Mesendoderm (in vitro differentiated cells): ENCODE measurements around the gene MVD.

Source experiments
- DNase-seq: peaks from one replicate; pipeline ENCODE4 v3.0.0; 2013
- H2AK5ac ChIP-seq: 2 replicates; pipeline ENCODE4 v1.6.1; 2013; ENCODE audit warnings: low read length, inconsistent platforms
- H2BK120ac ChIP-seq: 2 replicates; pipeline ENCODE4 v1.6.1; 2013; ENCODE audit warnings: low read depth, mild to moderate bottlenecking, low read length, moderate library complexity, mixed read lengths
- H2BK15ac ChIP-seq: replicated peaks from 2 replicates; pipeline ENCODE4 v1.6.1; 2013; ENCODE audit warnings: low read depth, mild to moderate bottlenecking, moderate library complexity
- H2BK5ac ChIP-seq: 2 replicates; pipeline ENCODE4 v1.6.1; 2013; ENCODE audit warnings: low read length, inconsistent platforms
- H3K18ac ChIP-seq: 2 replicates; pipeline ENCODE4 v1.6.1; 2013; ENCODE audit warnings: mild to moderate bottlenecking, low read length, mixed read lengths
- H3K23ac ChIP-seq: one replicate; pipeline ENCODE4 v1.6.1; 2013; ENCODE audit warnings: low read length
- H3K27ac ChIP-seq: 2 replicates; pipeline ENCODE4 v1.5.1; 2013; ENCODE audit warnings: low read depth, mild to moderate bottlenecking, inconsistent platforms, low read length, moderate library complexity
- H3K27me3 ChIP-seq: 2 replicates; pipeline ENCODE4 v1.6.1; 2013; ENCODE audit warnings: low read length, control low read depth, mild to moderate bottlenecking, inconsistent platforms; ENCODE audit not compliant: insufficient read depth, poor library complexity
- H3K36me3 ChIP-seq: 2 replicates; pipeline ENCODE4 v1.6.1; 2013; ENCODE audit warnings: low read length, inconsistent platforms; ENCODE audit not compliant: control insufficient read depth, insufficient read depth
- H3K4ac ChIP-seq: one replicate; pipeline ENCODE4 v1.6.1; 2013; ENCODE audit warnings: low read depth, mild to moderate bottlenecking, low read length, moderate library complexity
- H3K4me1 ChIP-seq: 2 replicates; pipeline ENCODE4 v1.6.1; 2013; ENCODE audit warnings: low read depth, low read length, inconsistent platforms; ENCODE audit not compliant: control insufficient read depth
- H3K4me2 ChIP-seq: 2 replicates; pipeline ENCODE4 v1.6.1; 2013; ENCODE audit warnings: low read length
- H3K4me3 ChIP-seq: 2 replicates; pipeline ENCODE4 v1.5.1; 2013; ENCODE audit warnings: mild to moderate bottlenecking, low read length
- H3K56ac ChIP-seq: one replicate; pipeline ENCODE4 v1.6.1; 2013; ENCODE audit warnings: low read length
- H3K79me1 ChIP-seq: 2 replicates; pipeline ENCODE4 v1.6.1; 2013; ENCODE audit warnings: low read length, inconsistent platforms
- H3K79me2 ChIP-seq: 2 replicates; pipeline ENCODE4 v1.6.1; 2013; ENCODE audit warnings: mild to moderate bottlenecking, low read length; ENCODE audit not compliant: control insufficient read depth, insufficient read depth
- H3K9ac ChIP-seq: 2 replicates; pipeline ENCODE4 v1.6.1; 2013; ENCODE audit warnings: low read length, inconsistent platforms
- H4K5ac ChIP-seq: one replicate; pipeline ENCODE4 v1.6.1; 2013; ENCODE audit warnings: low read length
- H4K8ac ChIP-seq: one replicate; pipeline ENCODE4 v1.6.1; 2013; ENCODE audit warnings: low read depth, mild to moderate bottlenecking, control low read depth, low read length, moderate library complexity
- WGBS: extraction: QIAGEN DNeasy Blood & Tissue Kit; methylation state at CpG from one replicate; pipeline ENCODE4 v1.1.7; 2013; ENCODE audit warnings: low lambda C conversion rate, missing lambda C conversion rate; ENCODE audit not compliant: insufficient coverage; ENCODE audit errors: extremely low coverage; 5-methylcytosine and 5-hydroxymethylcytosine counted together

The MVD gene

GRCh38 chr16:88665148-88665547 lies 2.3 kb upstream of the MVD start:
- Histone ChIP-seq H4K8ac (no peak overlapping the region), H3K27ac (no peak overlapping the region), H3K9ac (no peak overlapping the region), H3K79me1 (peaks cover 4% of the 10 kb centered on the region), H3K4me2 (no peak overlapping the region), H3K4ac (no peak overlapping the region), H3K4me3 (no peak overlapping the region), H3K27me3 (no peaks in the 10 kb centered on the region), H3K23ac (no peak overlapping the region), H2AK5ac (no peak overlapping the region), H2BK120ac (no peak overlapping the region), H3K36me3 (no peaks in the 10 kb centered on the region), H3K79me2 (peaks cover 18% of the 10 kb centered on the region), H3K4me1 (peaks cover 2% of the 10 kb centered on the region), H4K5ac (no peak overlapping the region), H3K18ac (no peak overlapping the region), H3K56ac (no peak overlapping the region), H2BK5ac (no peak overlapping the region), H2BK15ac (no peak overlapping the region)
- no peak for DNase-seq
- no CpG with 5 or more reads among the region's 4 CpGs for WGBS

DNA sequence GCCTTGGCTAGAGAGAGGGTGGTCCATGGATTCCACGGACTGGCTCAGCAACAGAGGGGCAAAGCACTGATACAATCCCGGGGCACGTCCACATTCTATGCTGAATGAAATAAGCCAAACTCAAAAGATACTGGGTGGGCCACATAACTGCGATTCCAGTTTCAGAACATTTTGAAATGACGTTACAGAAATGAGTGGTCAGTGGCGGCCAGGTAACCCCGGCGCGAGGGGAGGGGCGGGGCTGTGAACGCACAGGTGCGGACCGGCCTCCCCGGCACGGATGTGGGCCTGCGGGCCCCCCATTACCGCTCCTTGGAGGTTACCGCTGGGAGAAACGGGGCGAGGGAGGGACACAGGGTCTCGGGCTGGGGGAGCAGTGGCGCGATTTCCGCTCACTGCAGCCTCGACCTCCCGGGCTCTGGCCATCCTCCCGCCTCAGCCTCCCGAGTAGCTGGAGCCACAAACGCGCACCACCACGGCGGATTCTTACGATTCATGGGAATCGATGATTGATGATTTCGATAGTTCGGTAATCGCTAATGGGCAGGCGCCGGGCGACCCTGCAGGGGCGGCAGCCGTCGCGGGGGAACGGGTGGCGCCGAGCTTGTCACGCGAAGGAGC lies 559 bp downstream of the MVD start:
- H2AK5ac ChIP-seq = no peak overlapping the region
- H2BK5ac ChIP-seq = no peak overlapping the region
- H2BK120ac ChIP-seq = no peak overlapping the region
- peak overlapping the region; percentile 76 for H3K4me2 ChIP-seq
- no peaks in the 10 kb centered on the region for H3K27me3 ChIP-seq
- H2BK15ac ChIP-seq = no peak overlapping the region
- H3K79me1 ChIP-seq = peaks cover 15% of the 10 kb centered on the region
- no peak overlapping the region for H3K4ac ChIP-seq
- H3K36me3 ChIP-seq = peaks cover 2% of the 10 kb centered on the region
- H4K8ac ChIP-seq = no peak overlapping the region
- H3K27ac ChIP-seq = peak overlapping the region; percentile 68
- peaks cover 2% of the 10 kb centered on the region for H3K4me1 ChIP-seq
- peak overlapping the region; percentile 92 for H3K56ac ChIP-seq
- H3K23ac ChIP-seq = peak overlapping the region; percentile 59
- peak overlapping the region; percentile 71 for H3K4me3 ChIP-seq
- peaks cover 31% of the 10 kb centered on the region for H3K79me2 ChIP-seq
- peak overlapping the region; percentile 74 for H3K9ac ChIP-seq
- no peak overlapping the region for H4K5ac ChIP-seq
- WGBS = no CpG with 5 or more reads among the region's 49 CpGs
- H3K18ac ChIP-seq = peak overlapping the region; percentile 23
- DNase-seq = peak; percentile 11

- H3K79me1 ChIP-seq = peaks cover 15% of the 10 kb centered on the region
- H3K79me2 ChIP-seq = peaks cover 31% of the 10 kb centered on the region
- peaks cover 2% of the 10 kb centered on the region for H3K36me3 ChIP-seq
- peak overlapping the region; percentile 34 for H3K56ac ChIP-seq
- H3K18ac ChIP-seq = no peak overlapping the region
- H4K8ac ChIP-seq = no peak overlapping the region
- peak overlapping the region; percentile 47 for H3K9ac ChIP-seq
- H2AK5ac ChIP-seq = no peak overlapping the region
- H3K27me3 ChIP-seq = no peaks in the 10 kb centered on the region
- no peak overlapping the region for H3K4ac ChIP-seq
- H3K4me2 ChIP-seq = peak overlapping the region; percentile 38
- H4K5ac ChIP-seq = no peak overlapping the region
- H3K4me3 ChIP-seq = no peak overlapping the region
- no peak overlapping the region for H2BK5ac ChIP-seq
- no CpG with 5 or more reads among the region's 10 CpGs for WGBS
- no peak overlapping the region for H2BK120ac ChIP-seq
- no peak overlapping the region for H2BK15ac ChIP-seq
- H3K23ac ChIP-seq = no peak overlapping the region
- peaks cover 2% of the 10 kb centered on the region for H3K4me1 ChIP-seq
- no peak for DNase-seq
- H3K27ac ChIP-seq = no peak overlapping the region
Observed at GRCh38 chr16:88661468-88661867, 1.4 kb downstream of the MVD start.

GRCh38 chr16:88659160-88659559 lies 3.7 kb downstream of the MVD start:
- Histone ChIP-seq H2BK120ac (no peak overlapping the region), H3K4me3 (no peak overlapping the region), H3K79me2 (peaks cover 31% of the 10 kb centered on the region), H2BK5ac (no peak overlapping the region), H3K79me1 (peaks cover 15% of the 10 kb centered on the region), H2AK5ac (no peak overlapping the region), H3K4me2 (no peak overlapping the region), H3K36me3 (peaks cover 4% of the 10 kb centered on the region), H3K4me1 (peaks cover 2% of the 10 kb centered on the region), H3K27ac (no peak overlapping the region), H3K18ac (no peak overlapping the region), H3K23ac (no peak overlapping the region), H4K8ac (no peak overlapping the region), H3K9ac (no peak overlapping the region), H3K56ac (no peak overlapping the region), H3K4ac (no peak overlapping the region), H3K27me3 (no peaks in the 10 kb centered on the region), H2BK15ac (no peak overlapping the region), H4K5ac (no peak overlapping the region)
- no peak for DNase-seq
- WGBS = no CpG with 5 or more reads among the region's 25 CpGs

DNA sequence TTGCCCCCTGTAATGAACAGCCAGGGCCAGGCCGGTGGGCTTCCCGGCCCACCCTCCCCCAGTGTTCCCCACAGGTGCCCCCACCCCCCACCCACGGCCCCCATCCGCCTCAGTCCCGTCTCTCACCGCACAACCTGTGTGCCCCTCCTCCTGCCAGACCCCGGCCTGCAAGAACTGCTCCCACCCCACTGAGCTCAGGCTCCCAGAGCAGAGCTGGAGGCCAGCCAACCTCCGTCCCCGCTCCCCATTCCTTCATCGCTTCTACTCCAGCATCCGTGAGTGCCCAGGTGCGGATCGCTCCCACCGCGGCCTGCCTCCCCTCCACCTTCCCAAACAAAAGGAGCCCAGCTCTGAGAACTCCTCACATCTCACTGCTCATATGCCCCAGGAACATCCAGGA lies 4.2 kb downstream of the MVD start:
- Histone ChIP-seq H4K8ac (no peak overlapping the region), H3K79me2 (peaks cover 29% of the 10 kb centered on the region), H3K4me3 (no peak overlapping the region), H2BK120ac (no peak overlapping the region), H3K4me1 (peaks cover 2% of the 10 kb centered on the region), H3K79me1 (peaks cover 15% of the 10 kb centered on the region), H3K18ac (no peak overlapping the region), H2BK15ac (no peak overlapping the region), H3K27ac (no peak overlapping the region), H3K36me3 (peaks cover 4% of the 10 kb centered on the region), H2BK5ac (no peak overlapping the region), H4K5ac (no peak overlapping the region), H3K23ac (no peak overlapping the region), H3K9ac (no peak overlapping the region), H2AK5ac (no peak overlapping the region), H3K4me2 (no peak overlapping the region), H3K4ac (no peak overlapping the region), H3K27me3 (no peaks in the 10 kb centered on the region), H3K56ac (no peak overlapping the region)
- WGBS = no CpG with 5 or more reads among the region's 15 CpGs
- no peak for DNase-seq

- Histone ChIP-seq H3K4me1 (peaks cover 2% of the 10 kb centered on the region), H2AK5ac (no peak overlapping the region), H3K27me3 (no peaks in the 10 kb centered on the region), H3K36me3 (peaks cover 4% of the 10 kb centered on the region), H3K9ac (no peak overlapping the region), H2BK5ac (no peak overlapping the region), H3K4me2 (no peak overlapping the region), H3K79me1 (peaks cover 15% of the 10 kb centered on the region), H3K23ac (no peak overlapping the region), H3K56ac (no peak overlapping the region), H2BK120ac (no peak overlapping the region), H3K79me2 (peaks cover 27% of the 10 kb centered on the region), H4K8ac (no peak overlapping the region), H3K18ac (no peak overlapping the region), H4K5ac (no peak overlapping the region), H3K4me3 (no peak overlapping the region), H3K4ac (no peak overlapping the region), H3K27ac (no peak overlapping the region), H2BK15ac (no peak overlapping the region)
- no CpG with 5 or more reads among the region's 19 CpGs for WGBS
- no peak for DNase-seq
Observed at GRCh38 chr16:88657371-88657770, 5.5 kb downstream of the MVD start.
